K562 (cell line): ENCODE results near the gene TMEM192.

Source experiments
- EP300 ChIP-seq: IDR thresholded peaks from 2 replicates; pipeline ENCODE4 v1.6.1; 2012; ENCODE audit warnings: low read length, improper control_type of control experiment
- FOXJ3 ChIP-seq: sonication (generic); formaldehyde crosslinking; IDR thresholded peaks from 2 replicates; pipeline ENCODE4 v1.4.0; 2020; ENCODE audit warnings: mild to moderate bottlenecking, missing genetic modification reagents
- GABPA ChIP-seq: fragments of 200-800 bp; sonication (Bioruptor generic); conservative IDR thresholded peaks from 2 replicates; pipeline ENCODE4 v1.6.1; 2016; ENCODE audit warnings: low read depth, missing genetic modification characterization, missing compliant biosample characterization
- HDAC2 ChIP-seq: fragments of 450-650 bp; IDR thresholded peaks from 2 replicates; pipeline ENCODE4 v1.6.1; 2016; ENCODE audit warnings: mild to moderate bottlenecking
- MAFF ChIP-seq: IDR thresholded peaks from 2 replicates; pipeline ENCODE4 v1.6.1; 2012; ENCODE audit warnings: low read length, improper control_type of control experiment
- NRF1 ChIP-seq, 2 experiments: fragments of 450-650 bp; IDR thresholded peaks in 1 of 2; conservative IDR thresholded peaks in 1 of 2; 2 replicates each; pipeline ENCODE4 v1.6.1; 2014; ENCODE audit warnings: mild to moderate bottlenecking in 2 of 2
- PURB ChIP-seq: sonication (generic); formaldehyde crosslinking; IDR thresholded peaks from 2 replicates; pipeline ENCODE4 v1.9.0; 2021; ENCODE audit warnings: low read depth, mild to moderate bottlenecking, missing genetic modification reagents
- SP2 ChIP-seq: IDR thresholded peaks from 2 replicates; pipeline ENCODE4 v1.6.1; 2011; ENCODE audit warnings: mild to moderate bottlenecking, low read depth, low read length, moderate library complexity; ENCODE audit not compliant: poor library complexity, severe bottlenecking; ENCODE audit errors: extremely low read depth
- ZFP36 ChIP-seq: fragments of 150-350 bp; IDR thresholded peaks from 2 replicates; pipeline ENCODE4 v1.6.1; 2018; ENCODE audit warnings: low read length, low read depth; ENCODE audit not compliant: partially characterized antibody
- ZNF24 ChIP-seq: fragments of 450-650 bp; IDR thresholded peaks from 2 replicates; pipeline ENCODE4 v1.6.1; 2016
- TF ChIP-seq, protein P1 (sequence below), 3 experiments: IDR thresholded peaks in 2 of 3; conservative IDR thresholded peaks in 1 of 3; 2 replicates each; pipeline ENCODE4 v1.5.1; 2011 to 2012; ENCODE audit warnings: low read length in 3 of 3, mild to moderate bottlenecking in 3 of 3, control low read depth in 2 of 3, improper control_type of control experiment in 1 of 3, inconsistent platforms in 1 of 3, low read depth in 1 of 3, mixed read lengths in 1 of 3, moderate library complexity in 1 of 3; ENCODE audit not compliant: insufficient read depth in 2 of 3
- TF ChIP-seq, protein P2 (sequence below): fragments of 250-450 bp; sonication (Bioruptor Pico); IDR thresholded peaks from 2 replicates; pipeline ENCODE4 v1.5.0; 2021

DNA sequence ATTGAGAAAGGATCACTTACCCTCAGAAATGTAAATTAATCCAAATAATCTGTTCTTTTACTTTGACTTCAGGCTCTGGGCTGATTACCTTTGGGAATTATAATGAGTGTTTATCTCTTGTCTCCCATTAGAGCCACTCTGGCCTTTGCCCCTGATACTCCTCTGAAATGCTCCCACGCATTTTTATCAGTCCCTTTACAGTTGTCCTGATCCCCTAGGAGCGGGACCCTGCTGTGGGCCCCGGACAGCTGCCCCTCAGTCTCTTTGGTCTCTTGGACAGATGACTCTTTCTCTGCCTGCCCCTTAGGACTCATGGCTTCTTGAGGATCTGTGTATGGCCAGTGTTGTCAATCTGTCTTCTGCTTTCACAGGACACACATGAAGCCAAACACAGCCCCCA, 60.0 kb downstream of the TMEM192 start:
- TF ChIP-seq, protein P1, sequence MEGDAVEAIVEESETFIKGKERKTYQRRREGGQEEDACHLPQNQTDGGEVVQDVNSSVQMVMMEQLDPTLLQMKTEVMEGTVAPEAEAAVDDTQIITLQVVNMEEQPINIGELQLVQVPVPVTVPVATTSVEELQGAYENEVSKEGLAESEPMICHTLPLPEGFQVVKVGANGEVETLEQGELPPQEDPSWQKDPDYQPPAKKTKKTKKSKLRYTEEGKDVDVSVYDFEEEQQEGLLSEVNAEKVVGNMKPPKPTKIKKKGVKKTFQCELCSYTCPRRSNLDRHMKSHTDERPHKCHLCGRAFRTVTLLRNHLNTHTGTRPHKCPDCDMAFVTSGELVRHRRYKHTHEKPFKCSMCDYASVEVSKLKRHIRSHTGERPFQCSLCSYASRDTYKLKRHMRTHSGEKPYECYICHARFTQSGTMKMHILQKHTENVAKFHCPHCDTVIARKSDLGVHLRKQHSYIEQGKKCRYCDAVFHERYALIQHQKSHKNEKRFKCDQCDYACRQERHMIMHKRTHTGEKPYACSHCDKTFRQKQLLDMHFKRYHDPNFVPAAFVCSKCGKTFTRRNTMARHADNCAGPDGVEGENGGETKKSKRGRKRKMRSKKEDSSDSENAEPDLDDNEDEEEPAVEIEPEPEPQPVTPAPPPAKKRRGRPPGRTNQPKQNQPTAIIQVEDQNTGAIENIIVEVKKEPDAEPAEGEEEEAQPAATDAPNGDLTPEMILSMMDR (IDR thresholded peaks at IDR 0.05 in 2 of 3, conservative IDR thresholded peaks at IDR 0.05 in 1 of 3; ENCODE audit: insufficient read depth in 2 of 3, low read depth in 1 of 3, low read length in 3 of 3): no peak
- no peak for TF ChIP-seq NRF1 (conservative IDR thresholded peaks at IDR 0.05 in 1 of 2, IDR thresholded peaks at IDR 0.05 in 1 of 2)
- TF ChIP-seq MAFF: no peak
- no peak for TF ChIP-seq HDAC2
- TF ChIP-seq GABPA (tag): no peak
- no peak for TF ChIP-seq SP2
- TF ChIP-seq FOXJ3 (CRISPR knock-in tag): no peak
- no peak for TF ChIP-seq PURB
- no peak for TF ChIP-seq EP300
- TF ChIP-seq, protein P2, sequence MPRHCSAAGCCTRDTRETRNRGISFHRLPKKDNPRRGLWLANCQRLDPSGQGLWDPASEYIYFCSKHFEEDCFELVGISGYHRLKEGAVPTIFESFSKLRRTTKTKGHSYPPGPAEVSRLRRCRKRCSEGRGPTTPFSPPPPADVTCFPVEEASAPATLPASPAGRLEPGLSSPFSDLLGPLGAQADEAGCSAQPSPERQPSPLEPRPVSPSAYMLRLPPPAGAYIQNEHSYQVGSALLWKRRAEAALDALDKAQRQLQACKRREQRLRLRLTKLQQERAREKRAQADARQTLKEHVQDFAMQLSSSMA (CRISPR knock-in tag): no peak
- no peak for TF ChIP-seq ZNF24
- no peak for TF ChIP-seq ZFP36
